ENCODE data around the gene PSORS1C1.

The PSORS1C1 gene

DNA sequence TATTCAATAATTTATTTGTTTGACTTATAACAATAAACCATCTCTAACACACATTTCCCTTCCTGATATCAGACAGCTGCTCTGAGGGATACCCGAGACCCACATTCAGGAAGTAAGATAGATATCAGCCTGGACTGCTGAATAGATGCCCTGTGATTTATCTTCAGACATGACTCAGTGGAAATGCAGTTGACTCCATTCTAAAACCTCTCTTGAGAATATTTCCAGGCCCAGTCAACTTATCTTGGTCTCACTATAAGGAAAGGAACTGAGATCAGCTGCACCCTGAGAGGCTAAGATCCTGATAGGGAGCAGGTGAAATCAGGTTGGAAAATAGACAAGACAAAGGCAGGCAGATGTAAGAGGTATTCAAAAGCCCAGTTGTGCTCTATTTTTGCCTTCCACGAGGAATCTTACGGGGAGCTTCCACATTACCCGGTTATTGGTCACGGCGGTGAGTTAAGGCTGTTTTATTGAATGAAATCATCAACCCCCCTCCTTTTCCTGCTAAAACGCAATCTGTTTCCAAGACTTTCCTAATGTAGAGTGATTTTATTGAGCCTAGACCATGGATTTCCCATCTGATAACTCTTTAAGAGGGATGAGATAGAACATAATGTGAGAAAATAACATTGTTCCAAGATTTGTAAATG is 27.7 kb upstream of the PSORS1C1 start:
- ChIA-PET CTCF (interaction anchor here (0.6 to 38.8 kb wide), 72 partner anchors 7 to 554 kb away, joined by 3 to 1346 read pairs (median 4); partner anchors contain the start of genes DDR1, GTF2H4, PSORS1C1 and VARS2), POLR2A (interaction anchor here (0.6 to 0.8 kb wide), 3 partner anchors 173 to 370 kb away, joined by 3 to 4 read pairs (median 4); partner anchors contain the start of genes MDC1 and VARS2)
- no peak for TF ChIP-seq CTCF (IDR thresholded peaks at IDR 0.05; ENCODE audit: insufficient read depth, low read length, missing control alignments)
- no peak overlapping the region for H3K4me3 ChIP-seq (ENCODE audit: low read depth, low read length)
- no peak for DNase-seq (ENCODE audit: low read depth, low spot score)

DNA sequence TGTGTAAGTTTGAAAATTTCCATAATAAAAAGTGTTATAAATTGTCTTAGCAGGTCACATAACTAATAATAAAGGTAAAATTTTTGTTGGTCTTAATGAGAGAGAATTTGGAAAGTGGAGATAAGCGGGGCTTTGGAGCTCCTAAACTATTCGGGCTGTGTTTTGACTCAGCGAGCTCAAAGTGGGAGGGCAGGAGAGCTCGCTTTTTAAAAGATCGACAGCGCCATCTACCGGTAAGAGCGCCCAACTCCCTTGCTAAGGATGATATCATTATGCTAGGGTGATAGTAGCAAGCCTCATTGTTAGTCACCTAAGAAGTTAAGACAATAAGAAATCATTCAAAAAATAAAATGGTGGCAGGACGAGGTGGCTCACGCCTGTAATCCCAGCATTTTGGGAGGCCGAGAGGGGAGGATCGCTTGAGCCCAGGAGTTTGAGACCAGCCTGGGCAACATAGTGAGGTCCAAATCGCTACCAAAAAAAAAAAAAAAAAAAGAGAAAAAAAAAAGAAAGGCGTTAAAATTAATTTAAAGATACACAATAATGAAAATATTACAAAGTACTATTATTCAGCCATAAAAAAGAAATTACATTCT is 27.0 kb upstream of the PSORS1C1 start:
- peak; percentile 23 for DNase-seq (ENCODE audit: low read depth, low spot score)
- no peak overlapping the region for H3K4me3 ChIP-seq (ENCODE audit: low read depth, low read length)
- CTCF ChIA-PET: interaction anchor here (0.6 to 38.8 kb wide), 72 partner anchors 8 to 555 kb away, joined by 3 to 1346 read pairs (median 4); partner anchors contain the start of genes DDR1, GTF2H4, PSORS1C1 and VARS2
- POLR2A ChIA-PET: interaction anchor here (0.8 kb wide), 2 partner anchors 174 to 260 kb away, joined by 4 read pairs; partner anchors contain the start of gene VARS2
- peak; percentile 77 for TF ChIP-seq CTCF (IDR thresholded peaks at IDR 0.05; ENCODE audit: insufficient read depth, low read length, missing control alignments)

DNA sequence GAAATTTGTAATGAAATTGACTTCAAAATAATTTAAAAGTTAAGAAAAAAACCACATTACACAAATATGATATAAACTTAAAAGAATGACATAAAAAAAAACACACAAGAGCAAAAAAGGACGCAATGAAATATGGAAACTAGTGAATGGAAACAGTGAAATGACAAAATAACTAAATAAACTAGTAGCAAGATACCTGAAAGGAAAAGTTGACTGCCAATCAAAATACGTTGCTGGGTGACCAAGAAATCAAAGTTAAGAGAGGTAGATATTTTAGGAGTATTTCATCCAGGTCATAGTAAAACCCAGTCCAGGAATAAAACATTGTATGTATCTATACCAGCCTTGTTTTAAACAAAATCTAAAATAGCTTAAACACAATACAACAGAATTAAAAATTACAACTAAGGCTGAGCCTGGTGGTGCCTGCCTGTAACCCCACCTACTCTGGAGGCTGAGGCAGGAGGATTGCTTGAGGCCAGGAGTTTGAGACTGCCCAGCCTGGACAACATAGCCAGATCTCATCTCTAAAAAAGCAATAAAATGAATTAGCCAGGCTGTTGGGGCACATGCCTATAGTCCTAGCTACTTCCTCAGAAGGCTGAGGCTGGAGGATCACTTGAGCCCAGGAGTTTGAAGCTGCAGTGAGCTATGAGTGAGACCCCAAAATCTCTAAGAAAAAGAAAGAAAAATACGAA is 24.2 kb upstream of the PSORS1C1 start:
- ChIA-PET POLR2A (no interaction called here), CTCF (interaction anchor here (0.7 to 38.8 kb wide), 9 partner anchors 11 to 262 kb away, joined by 3 to 1346 read pairs (median 5); partner anchors contain the start of genes GTF2H4 and VARS2)
- TF ChIP-seq CTCF (IDR thresholded peaks at IDR 0.05; ENCODE audit: insufficient read depth, low read length, missing control alignments): no peak
- no peak overlapping the region for H3K4me3 ChIP-seq (ENCODE audit: low read depth, low read length)
- no peak for DNase-seq (ENCODE audit: low read depth, low spot score)

DNA sequence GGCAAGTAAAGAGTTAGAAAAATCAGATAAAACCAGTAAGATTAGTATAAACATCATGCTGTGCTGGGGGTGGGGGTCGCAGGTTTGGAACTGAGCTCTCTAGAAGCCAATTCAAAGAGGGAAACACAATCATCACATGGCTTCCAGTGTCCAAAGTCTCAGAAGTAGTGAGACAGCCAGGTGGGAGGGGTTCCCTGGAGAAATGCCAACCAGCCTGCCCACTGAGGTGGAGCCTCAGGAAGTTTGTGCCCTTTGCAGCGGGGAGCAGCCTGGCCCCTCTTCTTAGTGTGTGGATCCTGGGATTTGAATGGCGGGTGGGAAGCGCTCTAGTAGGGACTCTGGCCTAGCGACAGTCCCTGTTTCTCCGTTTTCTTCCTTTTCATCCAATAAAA is 23.6 kb upstream of the PSORS1C1 start:
- no peak for TF ChIP-seq CTCF (IDR thresholded peaks at IDR 0.05; ENCODE audit: insufficient read depth, low read length, missing control alignments)
- POLR2A ChIA-PET: no interaction called here
- no peak for DNase-seq (ENCODE audit: low read depth, low spot score)
- CTCF ChIA-PET: interaction anchor here (0.7 to 38.8 kb wide), 8 partner anchors 11 to 550 kb away, joined by 3 to 1346 read pairs (median 20); partner anchors contain the start of genes GTF2H4 and VARS2
- H3K4me3 ChIP-seq (ENCODE audit: low read depth, low read length): no peak overlapping the region

DNA sequence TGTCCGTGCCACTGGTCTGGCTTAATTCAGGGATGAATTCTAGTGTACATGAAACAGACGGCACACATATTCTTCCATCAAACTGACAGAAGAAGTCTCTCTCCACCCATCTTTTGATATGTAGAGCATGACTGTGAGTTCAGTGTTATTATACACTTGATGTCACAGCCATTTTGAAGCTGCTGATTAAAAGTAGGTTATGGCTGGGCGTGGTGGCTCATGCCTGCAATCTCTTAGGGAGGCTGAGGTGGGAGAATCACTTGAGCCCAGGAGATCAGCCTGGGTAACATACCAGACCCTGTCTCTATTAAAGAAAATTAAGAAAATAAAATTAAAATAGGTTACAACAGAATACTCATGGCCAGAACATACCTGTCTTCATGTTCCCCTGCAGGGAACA is 22.9 kb upstream of the PSORS1C1 start:
- no peak for DNase-seq (ENCODE audit: low read depth, low spot score)
- ChIA-PET CTCF (interaction anchor here (0.6 to 38.8 kb wide), 10 partner anchors 8 to 550 kb away, joined by 3 to 1346 read pairs (median 8); partner anchors contain the start of genes GTF2H4, PSORS1C1 and VARS2), POLR2A (no interaction called here)
- no peak overlapping the region for H3K4me3 ChIP-seq (ENCODE audit: low read depth, low read length)
- no peak for TF ChIP-seq CTCF (IDR thresholded peaks at IDR 0.05; ENCODE audit: insufficient read depth, low read length, missing control alignments)

All from AG04449 (cell line).